C4-2B (cell line): Measurements from ENCODE around the gene FAM221B.

Source experiments
- CTCF ChIP-seq: fragments of 450-650 bp; conservative IDR thresholded peaks from 2 replicates; pipeline ENCODE4 v1.5.1; 2017; ENCODE audit warnings: mild to moderate bottlenecking
- ZFX ChIP-seq: fragments of 450-650 bp; IDR thresholded peaks from 2 replicates; pipeline ENCODE4 v1.6.1; 2017

GRCh38 chr9:35816708-35817107 lies 11.8 kb downstream of the FAM221B start:
- no peak; the same call in 1 of the 2 replicates for TF ChIP-seq CTCF
- TF ChIP-seq ZFX = no peak
